Body of pancreas (tissue), 4 donors: ENCODE results near the gene NMNAT3.

ENCODE experiments used
- POLR2A ChIP-seq, 3 donors: fragments of 450-650 bp; IDR thresholded peaks; one replicate each; pipeline ENCODE4 v1.6.1; 2016; ENCODE audit warnings: antibody characterized with exemption in 3 of 3, mild to moderate bottlenecking in 2 of 3
- TF ChIP-seq, protein P1 (sequence below), 7 experiments: fragments of 450-650 bp in 4 of 7; fragments of 200-600 bp in 3 of 7; sonication (generic) in 3 of 7; IDR thresholded peaks; one replicate each; pipeline ENCODE4 v1.5.1; 2016 to 2019; ENCODE audit warnings: antibody characterized with exemption in 7 of 7

GRCh38 chr3:139639662-139640061 is 38.1 kb downstream of the NMNAT3 start:
- TF ChIP-seq, protein P1, sequence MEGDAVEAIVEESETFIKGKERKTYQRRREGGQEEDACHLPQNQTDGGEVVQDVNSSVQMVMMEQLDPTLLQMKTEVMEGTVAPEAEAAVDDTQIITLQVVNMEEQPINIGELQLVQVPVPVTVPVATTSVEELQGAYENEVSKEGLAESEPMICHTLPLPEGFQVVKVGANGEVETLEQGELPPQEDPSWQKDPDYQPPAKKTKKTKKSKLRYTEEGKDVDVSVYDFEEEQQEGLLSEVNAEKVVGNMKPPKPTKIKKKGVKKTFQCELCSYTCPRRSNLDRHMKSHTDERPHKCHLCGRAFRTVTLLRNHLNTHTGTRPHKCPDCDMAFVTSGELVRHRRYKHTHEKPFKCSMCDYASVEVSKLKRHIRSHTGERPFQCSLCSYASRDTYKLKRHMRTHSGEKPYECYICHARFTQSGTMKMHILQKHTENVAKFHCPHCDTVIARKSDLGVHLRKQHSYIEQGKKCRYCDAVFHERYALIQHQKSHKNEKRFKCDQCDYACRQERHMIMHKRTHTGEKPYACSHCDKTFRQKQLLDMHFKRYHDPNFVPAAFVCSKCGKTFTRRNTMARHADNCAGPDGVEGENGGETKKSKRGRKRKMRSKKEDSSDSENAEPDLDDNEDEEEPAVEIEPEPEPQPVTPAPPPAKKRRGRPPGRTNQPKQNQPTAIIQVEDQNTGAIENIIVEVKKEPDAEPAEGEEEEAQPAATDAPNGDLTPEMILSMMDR (IDR thresholded peaks at IDR 0.05), result no peak
- no peak for TF ChIP-seq POLR2A (IDR thresholded peaks at IDR 0.05)
